Neural cell (in vitro differentiated cells): ENCODE measurements around the gene CCDC40. TPM values are rescaled to one million over a fixed set of nuclear protein-coding genes. Genes with fewer than 3 reads are reported as not detected.

Experiments
- H2AFZ ChIP-seq: fragments of 200-600, 300-800 bp; sonication (generic), shearing (Covaris generic); 2 replicates; pipeline ENCODE4 v1.6.0; 2014; ENCODE audit warnings: low read depth, mild to moderate bottlenecking, antibody characterized with exemption, low read length, moderate library complexity
- H3F3A ChIP-seq: fragments of 200-600 bp; shearing (Covaris generic); 2 replicates; pipeline ENCODE4 v1.6.1; 2016; ENCODE audit warnings: mild to moderate bottlenecking, moderate library complexity, mixed read lengths, antibody characterized with exemption, low read length; ENCODE audit not compliant: insufficient read depth, poor library complexity, severe bottlenecking
- H3K27ac ChIP-seq: fragments of 200-600, 300-800 bp; sonication (generic), shearing (Covaris generic); 2 replicates; pipeline ENCODE4 v1.5.1; 2014; ENCODE audit warnings: mild to moderate bottlenecking, low read length, moderate library complexity
- H3K27me3 ChIP-seq: fragments of 300-800, 200-600 bp; sonication (generic), shearing (Covaris generic); 2 replicates; pipeline ENCODE4 v1.6.0; 2014; ENCODE audit warnings: mild to moderate bottlenecking, low read depth, low read length, moderate library complexity; ENCODE audit not compliant: insufficient read depth
- H3K36me3 ChIP-seq: fragments of 300-800, 200-600 bp; sonication (generic), shearing (Covaris generic); 2 replicates; pipeline ENCODE4 v1.5.1; 2014; ENCODE audit warnings: mild to moderate bottlenecking, antibody characterized with exemption, low read length, moderate library complexity; ENCODE audit not compliant: insufficient read depth
- H3K4me2 ChIP-seq: fragments of 300-800, 200-600 bp; sonication (generic), shearing (Covaris generic); 2 replicates; pipeline ENCODE4 v1.6.0; 2014; ENCODE audit warnings: mild to moderate bottlenecking, low read length
- H3K4me3 ChIP-seq: fragments of 300-800, 200-600 bp; sonication (generic), shearing (Covaris generic); 2 replicates; pipeline ENCODE4 v1.5.1; 2014; ENCODE audit warnings: mild to moderate bottlenecking, low read length, moderate library complexity
- H3K79me2 ChIP-seq: fragments of 200-600 bp; shearing (Covaris generic); replicated peaks from 2 replicates; pipeline ENCODE4 v1.6.0; 2014; ENCODE audit warnings: mild to moderate bottlenecking, low read length, moderate library complexity; ENCODE audit not compliant: insufficient read depth
- H3K9ac ChIP-seq: fragments of 300-800, 200-600 bp; sonication (generic), shearing (Covaris generic); 2 replicates; pipeline ENCODE4 v1.6.1; 2016; ENCODE audit warnings: mild to moderate bottlenecking, low read length, mixed read lengths
- H3K9me2 ChIP-seq: fragments of 200-600 bp; shearing (Covaris generic); 2 replicates; pipeline ENCODE4 v1.6.1; 2016; ENCODE audit warnings: mild to moderate bottlenecking, low read length, mixed read lengths; ENCODE audit not compliant: insufficient read depth
- H3K9me3 ChIP-seq: fragments of 200-600, 300-800 bp; sonication (generic), shearing (Covaris generic); 2 replicates; pipeline ENCODE4 v1.6.1; 2016; ENCODE audit warnings: mild to moderate bottlenecking, mixed run types, low read length, moderate library complexity, mixed read lengths
- H4K20me1 ChIP-seq: fragments of 200-600 bp; shearing (Covaris generic); 2 replicates; pipeline ENCODE4 v1.6.1; 2016; ENCODE audit warnings: mild to moderate bottlenecking, mixed run types; ENCODE audit not compliant: insufficient read depth
- EP300 ChIP-seq: fragments of 450-650 bp; conservative IDR thresholded peaks from 2 replicates; pipeline ENCODE4 v1.6.1; 2014; ENCODE audit warnings: antibody characterized with exemption, mild to moderate bottlenecking, moderate library complexity; ENCODE audit not compliant: poor library complexity, severe bottlenecking
- EZH2 ChIP-seq: fragments of 200-600, 300-800 bp; shearing (Covaris generic), sonication (generic); IDR thresholded peaks from 2 replicates; pipeline ENCODE4 v1.6.1; 2014; ENCODE audit warnings: antibody characterized with exemption, low read length, borderline replicate concordance, mild to moderate bottlenecking; ENCODE audit not compliant: insufficient read depth, poor library complexity, severe bottlenecking
- MXI1 ChIP-seq: fragments of 450-650 bp; conservative IDR thresholded peaks from 2 replicates; pipeline ENCODE4 v1.6.1; 2014; ENCODE audit warnings: antibody characterized with exemption, mild to moderate bottlenecking; ENCODE audit not compliant: poor library complexity, severe bottlenecking
- POLR2AphosphoS5 ChIP-seq: IDR thresholded peaks from 2 replicates; pipeline ENCODE4 v1.6.1; 2012
- RAD21 ChIP-seq: fragments of 450-650 bp; conservative IDR thresholded peaks from 2 replicates; pipeline ENCODE4 v1.6.1; 2014; ENCODE audit warnings: antibody characterized with exemption, mild to moderate bottlenecking, moderate library complexity
- SMC3 ChIP-seq: fragments of 450-650 bp; conservative IDR thresholded peaks from 2 replicates; pipeline ENCODE4 v1.6.1; 2014; ENCODE audit warnings: antibody characterized with exemption, mild to moderate bottlenecking, moderate library complexity; ENCODE audit not compliant: poor library complexity
- TAF1 ChIP-seq: IDR thresholded peaks from 2 replicates; pipeline ENCODE4 v1.6.1; 2012; ENCODE audit warnings: low read depth
- polyA plus RNA-seq: library from polyadenylated mRNA; depleted of rRNA; stranded (reverse); fragments of >200 nt; gene quantifications from 2 replicates; pipeline ENCODE4 v1.2.3, GENCODE V29; 2014
- TF ChIP-seq, protein P1 (sequence below): IDR thresholded peaks from 2 replicates; pipeline ENCODE4 v1.6.1; 2012; ENCODE audit warnings: borderline replicate concordance
- TF ChIP-seq, protein P2 (sequence below): fragments of 450-650 bp; IDR thresholded peaks from 2 replicates; pipeline ENCODE4 v1.5.1; 2014; ENCODE audit warnings: antibody characterized with exemption, mild to moderate bottlenecking, moderate library complexity; ENCODE audit not compliant: poor library complexity, severe bottlenecking

CCDC40 gene
- polyA plus RNA-seq, 1 donor from 2014 or later: 5.5 TPM

DNA sequence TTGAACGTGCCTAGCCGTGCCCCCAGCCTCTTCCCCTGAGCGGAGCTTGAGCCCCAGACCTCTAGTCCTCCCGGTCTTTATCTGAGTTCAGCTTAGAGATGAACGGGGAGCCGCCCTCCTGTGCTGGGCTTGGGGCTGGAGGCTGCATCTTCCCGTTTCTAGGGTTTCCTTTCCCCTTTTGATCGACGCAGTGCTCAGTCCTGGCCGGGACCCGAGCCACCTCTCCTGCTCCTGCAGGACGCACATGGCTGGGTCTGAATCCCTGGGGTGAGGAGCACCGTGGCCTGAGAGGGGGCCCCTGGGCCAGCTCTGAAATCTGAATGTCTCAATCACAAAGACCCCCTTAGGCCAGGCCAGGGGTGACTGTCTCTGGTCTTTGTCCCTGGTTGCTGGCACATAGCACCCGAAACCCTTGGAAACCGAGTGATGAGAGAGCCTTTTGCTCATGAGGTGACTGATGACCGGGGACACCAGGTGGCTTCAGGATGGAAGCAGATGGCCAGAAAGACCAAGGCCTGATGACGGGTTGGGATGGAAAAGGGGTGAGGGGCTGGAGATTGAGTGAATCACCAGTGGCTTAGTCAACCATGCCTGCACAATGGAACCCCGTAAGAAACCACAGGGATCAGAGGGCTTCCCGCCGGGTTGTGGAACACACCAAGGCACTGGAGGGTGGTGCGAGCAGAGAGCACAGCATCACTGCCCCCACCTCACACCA is 65.7 kb downstream of the CCDC40 start:
- peak overlapping the region; percentile 71 for H3K27ac ChIP-seq

DNA sequence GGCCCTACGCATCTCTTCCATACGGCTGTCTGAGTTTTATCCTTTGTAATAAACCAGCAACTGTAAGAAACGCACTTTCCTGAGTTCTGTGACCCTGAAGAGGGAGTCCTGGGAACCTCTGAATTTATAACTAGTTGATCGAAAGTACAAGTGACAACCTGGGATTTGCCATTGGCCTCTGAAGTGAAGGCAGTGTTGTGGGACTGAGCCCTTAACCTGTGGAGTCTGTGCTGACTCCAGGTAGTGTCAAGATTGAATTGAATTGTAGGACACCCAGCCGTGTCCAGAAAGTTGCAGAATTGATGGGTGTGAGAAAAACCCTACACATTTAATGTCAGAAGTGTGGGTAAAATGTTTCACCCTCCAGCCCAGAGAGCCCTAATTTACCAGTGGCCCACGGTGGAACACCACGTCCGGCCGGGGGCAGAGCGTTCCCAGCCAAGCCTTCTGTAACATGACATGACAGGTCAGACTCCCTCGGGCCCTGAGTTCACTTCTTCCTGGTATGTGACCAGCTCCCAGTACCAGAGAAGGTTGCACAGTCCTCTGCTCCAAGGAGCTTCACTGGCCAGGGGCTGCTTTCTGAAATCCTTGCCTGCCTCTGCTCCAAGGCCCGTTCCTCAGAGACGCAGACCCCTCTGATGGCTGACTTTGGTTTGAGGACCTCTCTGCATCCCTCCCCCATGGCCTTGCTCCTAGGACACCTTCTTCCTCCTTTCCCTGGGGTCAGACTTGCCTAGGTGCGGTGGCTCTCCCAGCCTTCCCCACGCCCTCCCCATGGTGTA is 66.4 kb downstream of the CCDC40 start:
- Histone ChIP-seq H3K27me3 (no peaks in the 10 kb centered on the region), H3K9me3 (no peaks in the 10 kb centered on the region), H3K4me2 (peak overlapping the region; percentile 97), H3K9ac (no peak overlapping the region), H3K27ac (peak overlapping the region; percentile 71), H3K9me2 (no peaks in the 10 kb centered on the region), H3K79me2 (peaks cover 9% of the 10 kb centered on the region), H4K20me1 (no peaks in the 10 kb centered on the region), H3K36me3 (no peaks in the 10 kb centered on the region), H3F3A (no peaks in the 10 kb centered on the region), H2AFZ (no peak overlapping the region), H3K4me3 (peak overlapping the region; percentile 78)
- TF ChIP-seq SMC3: no peak

More for the DNA sequence above, 65.7 kb downstream of the CCDC40 start:
- TF ChIP-seq SMC3: no peak
- TF ChIP-seq POLR2AphosphoS5: no peak
- TF ChIP-seq EP300: no peak
- no peak for TF ChIP-seq EZH2
- TF ChIP-seq RAD21: no peak
- TF ChIP-seq, protein P1, sequence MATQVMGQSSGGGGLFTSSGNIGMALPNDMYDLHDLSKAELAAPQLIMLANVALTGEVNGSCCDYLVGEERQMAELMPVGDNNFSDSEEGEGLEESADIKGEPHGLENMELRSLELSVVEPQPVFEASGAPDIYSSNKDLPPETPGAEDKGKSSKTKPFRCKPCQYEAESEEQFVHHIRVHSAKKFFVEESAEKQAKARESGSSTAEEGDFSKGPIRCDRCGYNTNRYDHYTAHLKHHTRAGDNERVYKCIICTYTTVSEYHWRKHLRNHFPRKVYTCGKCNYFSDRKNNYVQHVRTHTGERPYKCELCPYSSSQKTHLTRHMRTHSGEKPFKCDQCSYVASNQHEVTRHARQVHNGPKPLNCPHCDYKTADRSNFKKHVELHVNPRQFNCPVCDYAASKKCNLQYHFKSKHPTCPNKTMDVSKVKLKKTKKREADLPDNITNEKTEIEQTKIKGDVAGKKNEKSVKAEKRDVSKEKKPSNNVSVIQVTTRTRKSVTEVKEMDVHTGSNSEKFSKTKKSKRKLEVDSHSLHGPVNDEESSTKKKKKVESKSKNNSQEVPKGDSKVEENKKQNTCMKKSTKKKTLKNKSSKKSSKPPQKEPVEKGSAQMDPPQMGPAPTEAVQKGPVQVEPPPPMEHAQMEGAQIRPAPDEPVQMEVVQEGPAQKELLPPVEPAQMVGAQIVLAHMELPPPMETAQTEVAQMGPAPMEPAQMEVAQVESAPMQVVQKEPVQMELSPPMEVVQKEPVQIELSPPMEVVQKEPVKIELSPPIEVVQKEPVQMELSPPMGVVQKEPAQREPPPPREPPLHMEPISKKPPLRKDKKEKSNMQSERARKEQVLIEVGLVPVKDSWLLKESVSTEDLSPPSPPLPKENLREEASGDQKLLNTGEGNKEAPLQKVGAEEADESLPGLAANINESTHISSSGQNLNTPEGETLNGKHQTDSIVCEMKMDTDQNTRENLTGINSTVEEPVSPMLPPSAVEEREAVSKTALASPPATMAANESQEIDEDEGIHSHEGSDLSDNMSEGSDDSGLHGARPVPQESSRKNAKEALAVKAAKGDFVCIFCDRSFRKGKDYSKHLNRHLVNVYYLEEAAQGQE: no peak
- TF ChIP-seq MXI1: no peak
- TF ChIP-seq, protein P2, sequence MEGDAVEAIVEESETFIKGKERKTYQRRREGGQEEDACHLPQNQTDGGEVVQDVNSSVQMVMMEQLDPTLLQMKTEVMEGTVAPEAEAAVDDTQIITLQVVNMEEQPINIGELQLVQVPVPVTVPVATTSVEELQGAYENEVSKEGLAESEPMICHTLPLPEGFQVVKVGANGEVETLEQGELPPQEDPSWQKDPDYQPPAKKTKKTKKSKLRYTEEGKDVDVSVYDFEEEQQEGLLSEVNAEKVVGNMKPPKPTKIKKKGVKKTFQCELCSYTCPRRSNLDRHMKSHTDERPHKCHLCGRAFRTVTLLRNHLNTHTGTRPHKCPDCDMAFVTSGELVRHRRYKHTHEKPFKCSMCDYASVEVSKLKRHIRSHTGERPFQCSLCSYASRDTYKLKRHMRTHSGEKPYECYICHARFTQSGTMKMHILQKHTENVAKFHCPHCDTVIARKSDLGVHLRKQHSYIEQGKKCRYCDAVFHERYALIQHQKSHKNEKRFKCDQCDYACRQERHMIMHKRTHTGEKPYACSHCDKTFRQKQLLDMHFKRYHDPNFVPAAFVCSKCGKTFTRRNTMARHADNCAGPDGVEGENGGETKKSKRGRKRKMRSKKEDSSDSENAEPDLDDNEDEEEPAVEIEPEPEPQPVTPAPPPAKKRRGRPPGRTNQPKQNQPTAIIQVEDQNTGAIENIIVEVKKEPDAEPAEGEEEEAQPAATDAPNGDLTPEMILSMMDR: no peak
- TF ChIP-seq TAF1: no peak
- Histone ChIP-seq H3F3A (no peaks in the 10 kb centered on the region), H3K9ac (peak overlapping the region; percentile 88), H3K79me2 (peaks cover 9% of the 10 kb centered on the region), H3K36me3 (no peaks in the 10 kb centered on the region), H4K20me1 (no peaks in the 10 kb centered on the region), H3K27me3 (no peaks in the 10 kb centered on the region), H3K9me2 (no peaks in the 10 kb centered on the region), H3K4me3 (peak overlapping the region; percentile 78), H3K9me3 (no peaks in the 10 kb centered on the region), H2AFZ (peak overlapping the region; percentile 41), H3K4me2 (peak overlapping the region; percentile 97)
